ENCODE measurements around the gene RPS2. TPM values are rescaled to one million over a fixed set of nuclear protein-coding genes. Genes with fewer than 3 reads are reported as not detected.

RPS2 gene
- total and polyA plus RNA-seq, 4 donors = 1,132 to 2,049 (median 1,429) TPM

- Histone ChIP-seq H3K4me1 (ENCODE audit: control insufficient read depth in 1 of 2, insufficient read depth in 2 of 2, low read length in 2 of 2) (no peaks in the 10 kb centered on the region), H3K9me3 (ENCODE audit: control insufficient read depth, low read length) (no peaks in the 10 kb centered on the region), H3K27ac (ENCODE audit: low read depth in 1 of 2, low read length in 2 of 2) (no peak overlapping the region), H3K36me3 (ENCODE audit: control insufficient read depth in 1 of 2, insufficient read depth in 2 of 2, low read length in 1 of 2) (no peaks in the 10 kb centered on the region), H3K4me3 (ENCODE audit: low read length in 2 of 2) (no peak overlapping the region), H3K27me3 (ENCODE audit: control insufficient read depth in 1 of 2, insufficient read depth in 2 of 2, low read length in 1 of 2) (no peaks in the 10 kb centered on the region)
- intact Hi-C loops (cut with DNase I) = no loop called here
- DNase-seq = no peak
- peak; percentile 19 for ATAC-seq (ENCODE audit: low FRiP score)
- 40 to 41% methylated on average over 46 to 50 of the region's 50 CpGs for WGBS, 2 donors
Measured at GRCh38 chr16:1992704-1993317, 28.2 kb upstream of the RPS2 start.

- intact Hi-C loops (cut with DNase I) = no loop called here
- no peak overlapping the region for H3K4me3 ChIP-seq (ENCODE audit: low read length in 2 of 2)
- no peaks in the 10 kb centered on the region for H3K4me1 ChIP-seq (ENCODE audit: control insufficient read depth in 1 of 2, insufficient read depth in 2 of 2, low read length in 2 of 2)
- peak; percentile 98 for DNase-seq
- H3K9me3 ChIP-seq (ENCODE audit: control insufficient read depth, low read length) = no peaks in the 10 kb centered on the region
- no peaks in the 10 kb centered on the region for H3K27me3 ChIP-seq (ENCODE audit: control insufficient read depth in 1 of 2, insufficient read depth in 2 of 2, low read length in 1 of 2)
- H3K36me3 ChIP-seq (ENCODE audit: control insufficient read depth in 1 of 2, insufficient read depth in 2 of 2, low read length in 1 of 2) = no peaks in the 10 kb centered on the region
- 3% methylated on average over 49 to 96 of the region's 96 CpGs for WGBS, 2 donors
- no peak overlapping the region for H3K27ac ChIP-seq (ENCODE audit: low read depth in 1 of 2, low read length in 2 of 2)
- ATAC-seq (ENCODE audit: low FRiP score) = peak; percentile 91
Measured at GRCh38 chr16:1991948-1992703, 27.5 kb upstream of the RPS2 start.

GRCh38 chr16:1991588-1991947 is 26.9 kb upstream of the RPS2 start:
- no peaks in the 10 kb centered on the region for H3K9me3 ChIP-seq (ENCODE audit: control insufficient read depth, low read length)
- DNase-seq = no peak
- no peaks in the 10 kb centered on the region for H3K4me1 ChIP-seq (ENCODE audit: control insufficient read depth in 1 of 2, insufficient read depth in 2 of 2, low read length in 2 of 2)
- H3K27ac ChIP-seq (ENCODE audit: low read depth in 1 of 2, low read length in 2 of 2) = no peak overlapping the region
- WGBS, 2 donors = 12 to 16% methylated on average over 21 to 22 of the region's 22 CpGs
- ATAC-seq (ENCODE audit: low FRiP score) = no peak
- no peaks in the 10 kb centered on the region for H3K36me3 ChIP-seq (ENCODE audit: control insufficient read depth in 1 of 2, insufficient read depth in 2 of 2, low read length in 1 of 2)
- no peak overlapping the region for H3K4me3 ChIP-seq (ENCODE audit: low read length in 2 of 2)
- intact Hi-C loops (cut with DNase I) = no loop called here
- no peaks in the 10 kb centered on the region for H3K27me3 ChIP-seq (ENCODE audit: control insufficient read depth in 1 of 2, insufficient read depth in 2 of 2, low read length in 1 of 2)

GRCh38 chr16:1991135-1991551 is 26.5 kb upstream of the RPS2 start:
- Histone ChIP-seq H3K4me1 (ENCODE audit: control insufficient read depth in 1 of 2, insufficient read depth in 2 of 2, low read length in 2 of 2) (no peaks in the 10 kb centered on the region), H3K4me3 (ENCODE audit: low read length in 2 of 2) (no peak overlapping the region), H3K27ac (ENCODE audit: low read depth in 1 of 2, low read length in 2 of 2) (no peak overlapping the region), H3K27me3 (ENCODE audit: control insufficient read depth in 1 of 2, insufficient read depth in 2 of 2, low read length in 1 of 2) (no peaks in the 10 kb centered on the region), H3K9me3 (ENCODE audit: control insufficient read depth, low read length) (no peaks in the 10 kb centered on the region), H3K36me3 (ENCODE audit: control insufficient read depth in 1 of 2, insufficient read depth in 2 of 2, low read length in 1 of 2) (no peaks in the 10 kb centered on the region)
- 6 to 11% methylated on average over 17 to 18 of the region's 18 CpGs for WGBS, 2 donors
- intact Hi-C loops (cut with DNase I) = no loop called here
- no peak for DNase-seq
- ATAC-seq (ENCODE audit: low FRiP score) = no peak

- H3K27ac ChIP-seq (ENCODE audit: low read depth in 1 of 2, low read length in 2 of 2) = no peak overlapping the region
- no peaks in the 10 kb centered on the region for H3K9me3 ChIP-seq (ENCODE audit: control insufficient read depth, low read length)
- intact Hi-C loops (cut with DNase I) = no loop called here
- 2 to 3% methylated on average over 44 to 50 of the region's 50 CpGs for WGBS, 2 donors
- no peaks in the 10 kb centered on the region for H3K4me1 ChIP-seq (ENCODE audit: control insufficient read depth in 1 of 2, insufficient read depth in 2 of 2, low read length in 2 of 2)
- H3K36me3 ChIP-seq (ENCODE audit: control insufficient read depth in 1 of 2, insufficient read depth in 2 of 2, low read length in 1 of 2) = no peaks in the 10 kb centered on the region
- no peak overlapping the region for H3K4me3 ChIP-seq (ENCODE audit: low read length in 2 of 2)
- DNase-seq = no peak
- ATAC-seq (ENCODE audit: low FRiP score) = no peak
- no peaks in the 10 kb centered on the region for H3K27me3 ChIP-seq (ENCODE audit: control insufficient read depth in 1 of 2, insufficient read depth in 2 of 2, low read length in 1 of 2)
Measured at GRCh38 chr16:1990351-1991134, 25.9 kb upstream of the RPS2 start.

GRCh38 chr16:1990101-1990350 is 25.4 kb upstream of the RPS2 start:
- intact Hi-C loops (cut with DNase I) = no loop called here
- H3K27me3 ChIP-seq (ENCODE audit: control insufficient read depth in 1 of 2, insufficient read depth in 2 of 2, low read length in 1 of 2) = no peaks in the 10 kb centered on the region
- H3K4me1 ChIP-seq (ENCODE audit: control insufficient read depth in 1 of 2, insufficient read depth in 2 of 2, low read length in 2 of 2) = no peaks in the 10 kb centered on the region
- H3K4me3 ChIP-seq (ENCODE audit: low read length in 2 of 2) = no peak overlapping the region
- H3K36me3 ChIP-seq (ENCODE audit: control insufficient read depth in 1 of 2, insufficient read depth in 2 of 2, low read length in 1 of 2) = no peaks in the 10 kb centered on the region
- WGBS, 2 donors = 0 to 1% methylated on average over 1 to 25 of the region's 25 CpGs
- ATAC-seq (ENCODE audit: low FRiP score) (no peak), DNase-seq (no peak)
- H3K27ac ChIP-seq (ENCODE audit: low read depth in 1 of 2, low read length in 2 of 2) = no peak overlapping the region
- H3K9me3 ChIP-seq (ENCODE audit: control insufficient read depth, low read length) = no peaks in the 10 kb centered on the region

GRCh38 chr16:1989209-1990100 is 24.8 kb upstream of the RPS2 start, which contains the start of gene SYNGR3:
Gene SYNGR3, plus strand, starts transcription at chr16:1989970. Its CDS starts 133 bp downstream, at chr16:1990103.
- no peak for DNase-seq
- no peaks in the 10 kb centered on the region for H3K9me3 ChIP-seq (ENCODE audit: control insufficient read depth, low read length)
- H3K36me3 ChIP-seq (ENCODE audit: control insufficient read depth in 1 of 2, insufficient read depth in 2 of 2, low read length in 1 of 2) = no peaks in the 10 kb centered on the region
- no peaks in the 10 kb centered on the region for H3K4me1 ChIP-seq (ENCODE audit: control insufficient read depth in 1 of 2, insufficient read depth in 2 of 2, low read length in 2 of 2)
- intact Hi-C loops (cut with DNase I) = no loop called here
- H3K4me3 ChIP-seq (ENCODE audit: low read length in 2 of 2) = no peak within 1 kb of the TSS
- no peak within 1 kb of the TSS for H3K27ac ChIP-seq (ENCODE audit: low read depth in 1 of 2, low read length in 2 of 2)
- WGBS, 2 donors = 6 to 9% methylated on average over 41 to 67 of the region's 67 CpGs
- ATAC-seq (ENCODE audit: low FRiP score) = no peak
- no peaks in the 10 kb centered on the region for H3K27me3 ChIP-seq (ENCODE audit: control insufficient read depth in 1 of 2, insufficient read depth in 2 of 2, low read length in 1 of 2)

GRCh38 chr16:1987198-1987597 is 22.6 kb upstream of the RPS2 start:
- no peak overlapping the region for H3K27ac ChIP-seq (ENCODE audit: low read depth in 1 of 2, low read length in 2 of 2)
- no peak overlapping the region for H3K4me3 ChIP-seq (ENCODE audit: low read length in 2 of 2)
- peaks cover 0 to 1% of the 10 kb centered on the region in 2 donors for H3K4me1 ChIP-seq (ENCODE audit: control insufficient read depth in 1 of 2, insufficient read depth in 2 of 2, low read length in 2 of 2)
- DNase-seq (no peak), ATAC-seq (ENCODE audit: low FRiP score) (no peak)
- no peaks in the 10 kb centered on the region for H3K27me3 ChIP-seq (ENCODE audit: control insufficient read depth in 1 of 2, insufficient read depth in 2 of 2, low read length in 1 of 2)
- H3K36me3 ChIP-seq (ENCODE audit: control insufficient read depth in 1 of 2, insufficient read depth in 2 of 2, low read length in 1 of 2) = no peaks in the 10 kb centered on the region
- no peaks in the 10 kb centered on the region for H3K9me3 ChIP-seq (ENCODE audit: control insufficient read depth, low read length)
- intact Hi-C loops (cut with DNase I) = no loop called here
- 89 to 93% methylated on average over 10 of the region's 10 CpGs for WGBS, 2 donors

All from aorta (tissue), 5 donors.